IPS DF 6.9 (cell line): Measurements from ENCODE around the gene AKR1D1.
"Not testable (repeated sequence)": the region's sequence is repeated elsewhere in the genome, so short reads cannot be mapped to it uniquely, and the experiment has no call there.

Source experiments
- DNase-seq: peaks from one replicate; pipeline ENCODE4 v3.0.0-alpha.2; 2013; ENCODE audit warnings: low read depth, low spot score
- H3K27ac ChIP-seq: one replicate; pipeline ENCODE4 v1.5.1; 2013; ENCODE audit warnings: low read length, control low read depth
- H3K27me3 ChIP-seq: 2 replicates; pipeline ENCODE4 v1.6.1; 2013; ENCODE audit warnings: mild to moderate bottlenecking, low read length; ENCODE audit not compliant: control insufficient read depth, insufficient read depth
- H3K36me3 ChIP-seq: 2 replicates; pipeline ENCODE4 v1.6.1; 2013; ENCODE audit warnings: low read length; ENCODE audit not compliant: control insufficient read depth, insufficient read depth
- H3K4me1 ChIP-seq: 2 replicates; pipeline ENCODE4 v1.6.1; 2013; ENCODE audit warnings: low read length; ENCODE audit not compliant: control insufficient read depth, insufficient read depth
- H3K4me3 ChIP-seq: 2 replicates; pipeline ENCODE4 v1.5.1; 2013; ENCODE audit warnings: mild to moderate bottlenecking, low read length
- H3K9me3 ChIP-seq: 2 replicates; pipeline ENCODE4 v1.6.1; 2013; ENCODE audit warnings: low read length, inconsistent platforms; ENCODE audit not compliant: control insufficient read depth, insufficient read depth
- WGBS: extraction: QIAGEN DNeasy Blood & Tissue Kit; methylation state at CpG from one replicate; pipeline ENCODE4 v1.1.7; 2013; ENCODE audit warnings: mixed read lengths, missing lambda C conversion rate; ENCODE audit not compliant: insufficient read length, insufficient coverage; 5-methylcytosine and 5-hydroxymethylcytosine counted together

The AKR1D1 gene, protein sequence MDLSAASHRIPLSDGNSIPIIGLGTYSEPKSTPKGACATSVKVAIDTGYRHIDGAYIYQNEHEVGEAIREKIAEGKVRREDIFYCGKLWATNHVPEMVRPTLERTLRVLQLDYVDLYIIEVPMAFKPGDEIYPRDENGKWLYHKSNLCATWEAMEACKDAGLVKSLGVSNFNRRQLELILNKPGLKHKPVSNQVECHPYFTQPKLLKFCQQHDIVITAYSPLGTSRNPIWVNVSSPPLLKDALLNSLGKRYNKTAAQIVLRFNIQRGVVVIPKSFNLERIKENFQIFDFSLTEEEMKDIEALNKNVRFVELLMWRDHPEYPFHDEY

DNA sequence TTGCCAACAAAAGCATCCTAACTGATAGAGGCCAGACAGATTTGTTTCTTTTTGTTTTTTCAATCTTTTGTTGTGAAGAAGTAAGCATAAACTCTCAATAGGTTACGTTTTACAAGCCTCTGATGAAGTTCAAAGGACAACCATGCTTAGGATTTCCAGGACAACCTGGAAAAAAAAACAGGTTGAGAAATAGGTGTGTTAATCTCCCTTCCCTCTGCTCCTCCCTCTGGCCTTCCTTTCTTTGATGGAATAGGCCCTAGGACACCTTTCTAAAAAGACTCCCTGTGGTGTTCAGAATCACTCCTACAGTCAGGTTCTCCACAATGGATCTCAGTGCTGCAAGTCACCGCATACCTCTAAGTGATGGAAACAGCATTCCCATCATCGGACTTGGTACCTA is at the start of gene AKR1D1:
Gene AKR1D1 (plus strand): TSS at position 264 of the 400 bp plus-strand sequence. CDS start 60 bp downstream, at position 324.
- no peak within 1 kb of the TSS for H3K4me3 ChIP-seq
- WGBS, result no CpG with 5 or more reads among the region's 3 CpGs
- no peak within 1 kb of the TSS for H3K27ac ChIP-seq
- H3K4me1 ChIP-seq, result 0 out of 2 replicates have a peak, but pooled peaks cover 1% of the 10 kb centered on the region
- no peaks in the 10 kb centered on the region for H3K27me3 ChIP-seq
- H3K9me3 ChIP-seq, result no peaks in the 10 kb centered on the region; the same call in 1 of the 2 replicates
- peaks cover 2% of the 10 kb centered on the region; the same call in 1 of the 2 replicates for H3K36me3 ChIP-seq
- no peak for DNase-seq

DNA sequence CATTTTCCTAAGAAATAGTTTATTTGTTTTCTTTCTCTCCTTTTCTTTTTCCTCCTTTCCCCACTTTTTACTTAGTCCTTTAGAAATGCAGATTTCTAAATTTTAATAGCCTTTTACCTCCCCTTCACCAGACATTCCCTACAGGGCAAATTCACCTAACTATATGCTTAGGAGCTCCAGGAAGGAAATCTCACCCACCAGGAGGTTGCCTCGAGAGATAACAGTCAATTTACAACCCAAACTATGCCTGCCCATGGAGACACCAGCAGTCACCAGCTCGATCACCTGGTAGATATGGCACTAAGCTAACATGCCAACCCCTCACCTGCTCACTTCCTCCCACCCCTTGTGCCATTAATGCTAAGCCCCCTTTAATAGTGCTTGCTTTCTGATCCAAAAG is 49.2 kb upstream of the AKR1D1 start:
- Histone ChIP-seq H3K9me3 (no peaks in the 10 kb centered on the region; the same call in 1 of the 2 replicates), H3K4me1 (no peaks in the 10 kb centered on the region), H3K27me3 (no peaks in the 10 kb centered on the region), H3K36me3 (no peaks in the 10 kb centered on the region), H3K27ac (no peak overlapping the region), H3K4me3 (no peak overlapping the region)
- no peak for DNase-seq
- no CpG with 5 or more reads among the region's 2 CpGs for WGBS

DNA sequence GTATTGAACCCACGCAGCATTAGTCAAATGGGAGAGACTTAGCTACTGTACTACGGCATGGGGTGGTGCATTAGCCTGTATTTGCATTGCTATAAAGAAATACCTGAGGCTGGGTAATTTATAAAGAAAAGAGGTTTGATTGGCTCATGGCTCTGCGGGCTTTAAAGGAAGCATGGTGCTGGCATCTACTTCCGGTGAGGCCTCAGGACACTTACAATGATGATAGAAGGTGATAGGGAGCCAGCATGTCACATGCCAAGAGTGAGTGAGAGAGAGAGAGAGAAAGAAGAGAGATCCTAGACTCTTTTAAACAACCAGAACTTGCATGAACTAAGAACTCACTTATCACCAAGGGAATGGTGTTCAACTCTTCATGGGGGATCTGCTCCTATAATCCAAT is 47.1 kb upstream of the AKR1D1 start:
- Histone ChIP-seq H3K27me3 (no peaks in the 10 kb centered on the region), H3K27ac (no peak overlapping the region), H3K9me3 (no peaks in the 10 kb centered on the region), H3K4me1 (0 out of 2 replicates have a peak, but pooled peaks cover 1% of the 10 kb centered on the region), H3K36me3 (no peaks in the 10 kb centered on the region), H3K4me3 (no peak overlapping the region)
- DNase-seq, result no peak
- WGBS, result no CpG with 5 or more reads among the region's 4 CpGs

GRCh38 chr7:138029941-138030340 is 46.3 kb upstream of the AKR1D1 start:
- H3K4me1 ChIP-seq, result 0 out of 2 replicates have a peak, but pooled peaks cover 1% of the 10 kb centered on the region
- no peaks in the 10 kb centered on the region; the same call in 1 of the 2 replicates for H3K9me3 ChIP-seq
- no CpG with 5 or more reads among the region's 2 CpGs for WGBS
- no peak overlapping the region for H3K4me3 ChIP-seq
- no peaks in the 10 kb centered on the region for H3K27me3 ChIP-seq
- H3K36me3 ChIP-seq, result no peaks in the 10 kb centered on the region
- no peak for DNase-seq
- no peak overlapping the region for H3K27ac ChIP-seq

DNA sequence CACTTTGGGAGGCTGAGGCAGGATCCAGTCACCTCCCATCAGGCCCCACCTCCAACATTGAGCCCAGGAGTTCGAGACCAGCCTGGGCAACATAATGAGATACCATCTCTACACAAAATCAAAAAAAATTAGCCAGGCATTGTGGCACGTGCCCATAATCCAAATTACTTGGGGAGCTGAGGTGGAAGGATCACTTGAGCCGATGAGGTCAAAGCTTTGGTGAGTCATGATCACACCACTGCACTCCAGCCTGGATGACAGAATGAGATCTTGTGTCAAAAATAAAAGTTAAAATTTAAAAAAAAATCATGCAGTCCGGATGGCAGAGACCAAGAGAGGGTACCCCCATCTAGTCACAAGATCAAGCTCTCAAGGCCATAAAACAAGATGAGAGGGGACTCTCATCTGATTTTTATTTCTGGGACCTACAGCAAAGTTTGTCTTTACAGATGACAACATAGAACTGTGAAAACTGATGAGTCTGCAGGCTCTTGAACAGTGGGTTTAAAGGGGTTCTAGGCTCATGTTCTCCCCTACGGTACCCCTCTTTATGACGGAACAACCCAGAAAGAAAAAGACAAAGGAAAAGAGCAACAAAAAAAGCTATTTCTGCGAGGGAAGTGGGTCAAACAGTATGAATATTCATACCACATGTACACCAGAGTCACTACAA is 45.4 kb upstream of the AKR1D1 start:
- Histone ChIP-seq H3K27me3 (no peaks in the 10 kb centered on the region), H3K36me3 (no peaks in the 10 kb centered on the region), H3K9me3 (no peaks in the 10 kb centered on the region; the same call in 1 of the 2 replicates), H3K4me1 (0 out of 2 replicates have a peak, but pooled peaks cover 1% of the 10 kb centered on the region), H3K4me3 (no peak overlapping the region), H3K27ac (no peak overlapping the region)
- WGBS, result no CpG with 5 or more reads among the region's 7 CpGs
- no peak for DNase-seq

DNA sequence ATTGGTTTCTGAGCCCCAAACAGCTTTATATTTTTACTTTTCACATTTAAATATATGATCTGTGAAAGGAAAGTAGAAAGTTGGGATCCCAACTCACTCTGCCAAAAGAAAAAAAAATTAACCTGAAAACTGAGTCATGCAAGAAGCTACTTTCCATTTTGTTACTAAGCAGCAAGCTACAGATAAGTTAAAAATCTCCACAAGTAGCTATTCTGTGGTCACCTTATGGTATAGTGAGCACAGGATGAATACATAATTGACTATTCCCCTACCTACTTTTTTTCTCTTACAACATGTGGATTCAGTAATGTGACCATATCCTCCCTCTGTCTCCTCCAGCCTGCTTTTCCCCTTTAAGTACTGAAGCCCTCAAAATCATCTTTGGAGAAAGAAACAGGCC is 44.1 kb upstream of the AKR1D1 start:
- 0 out of 2 replicates have a peak, but pooled peaks cover 1% of the 10 kb centered on the region for H3K4me1 ChIP-seq
- DNase-seq, result no peak
- H3K4me3 ChIP-seq, result no peak overlapping the region
- no peaks in the 10 kb centered on the region for H3K36me3 ChIP-seq
- H3K27me3 ChIP-seq, result no peaks in the 10 kb centered on the region
- no peak overlapping the region for H3K27ac ChIP-seq
- no peaks in the 10 kb centered on the region; the same call in 1 of the 2 replicates for H3K9me3 ChIP-seq

DNA sequence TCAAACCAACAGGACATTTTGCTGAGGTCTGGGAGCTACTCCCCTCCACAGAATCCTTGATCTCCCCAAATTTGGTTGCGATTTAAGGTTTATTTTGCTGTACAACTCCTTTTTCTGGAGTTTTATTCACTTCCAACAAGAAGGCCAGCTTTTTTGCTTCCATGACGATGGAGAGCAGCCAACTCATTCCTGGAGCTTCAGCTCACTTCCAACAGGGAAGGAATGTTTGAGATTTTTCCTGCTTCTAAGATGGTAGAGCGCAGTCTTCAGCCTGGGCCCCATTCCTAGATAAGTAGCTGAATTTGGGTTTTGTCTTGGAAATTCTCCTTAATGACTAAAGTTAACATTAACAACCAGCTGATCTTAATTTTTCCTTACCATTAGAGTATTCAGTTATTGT is 43.5 kb upstream of the AKR1D1 start:
- Histone ChIP-seq H3K27ac (no peak overlapping the region), H3K36me3 (no peaks in the 10 kb centered on the region), H3K9me3 (no peaks in the 10 kb centered on the region; the same call in 1 of the 2 replicates), H3K27me3 (no peaks in the 10 kb centered on the region), H3K4me3 (no peak overlapping the region), H3K4me1 (0 out of 2 replicates have a peak, but pooled peaks cover 1% of the 10 kb centered on the region)
- no CpG with 5 or more reads among the region's 3 CpGs for WGBS
- no peak for DNase-seq

- Histone ChIP-seq H3K4me3 (no peak overlapping the region), H3K27me3 (no peaks in the 10 kb centered on the region), H3K9me3 (no peaks in the 10 kb centered on the region; the same call in 1 of the 2 replicates), H3K4me1 (0 out of 2 replicates have a peak, but pooled peaks cover 1% of the 10 kb centered on the region), H3K36me3 (no peaks in the 10 kb centered on the region), H3K27ac (no peak overlapping the region)
- DNase-seq, result no peak
- WGBS, result no CpG with 5 or more reads among the region's 4 CpGs
Observed at GRCh38 chr7:138033241-138033640, 43.0 kb upstream of the AKR1D1 start.

DNA sequence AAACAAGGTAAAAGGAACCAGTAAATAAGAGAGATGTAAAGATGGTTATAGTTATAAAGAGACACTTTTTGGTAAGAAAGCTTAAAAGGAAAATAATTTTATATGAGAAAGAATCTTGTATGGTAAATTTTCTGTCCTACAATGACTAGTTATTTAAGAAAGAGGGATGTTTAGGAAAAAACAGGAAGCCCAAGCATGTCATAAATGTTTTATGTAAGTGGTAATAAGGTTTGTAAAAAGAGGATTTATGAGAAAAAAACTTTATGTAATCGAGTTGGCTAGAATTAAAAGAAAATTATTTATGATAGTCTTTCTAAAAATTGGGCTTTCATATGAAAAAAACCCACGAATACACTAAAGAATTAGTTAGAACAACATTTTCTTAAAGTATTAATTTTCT is 40.1 kb upstream of the AKR1D1 start:
- H3K36me3 ChIP-seq, result no peaks in the 10 kb centered on the region
- no peak overlapping the region for H3K27ac ChIP-seq
- WGBS, result 100% methylated on average over 1 of the region's 2 CpGs
- no peaks in the 10 kb centered on the region; the same call in 1 of the 2 replicates for H3K9me3 ChIP-seq
- DNase-seq, result no peak
- H3K4me1 ChIP-seq, result 0 out of 2 replicates have a peak, but pooled peaks cover 1% of the 10 kb centered on the region
- H3K27me3 ChIP-seq, result no peaks in the 10 kb centered on the region
- H3K4me3 ChIP-seq, result no peak overlapping the region

- not testable (repeated sequence) for H3K27me3 ChIP-seq, H3K4me3 ChIP-seq, H3K27ac ChIP-seq, H3K9me3 ChIP-seq, H3K4me1 ChIP-seq, H3K36me3 ChIP-seq, DNase-seq
- WGBS, result no CpG with 5 or more reads among the region's 1 CpG
Observed at GRCh38 chr7:138040063-138040462, 36.2 kb upstream of the AKR1D1 start.
